Liver (tissue), 9 donors: ENCODE measurements around the gene HDGFL1. TPM values are rescaled to one million over a fixed set of nuclear protein-coding genes. Genes with fewer than 3 reads are reported as not detected.

Source experiments
- DNase-seq: peaks from one replicate; pipeline ENCODE4 v3.0.0-alpha.2; 2017; ENCODE audit warnings: low spot score
- H3K27ac ChIP-seq, 2 donors: one replicate each; pipeline ENCODE4 v1.7.0; 2013; ENCODE audit warnings: inconsistent platforms in 2 of 2, low read length in 2 of 2, control low read depth in 1 of 2, low read depth in 1 of 2, mild to moderate bottlenecking in 1 of 2
- H3K27me3 ChIP-seq, 4 donors: one replicate each; pipeline versions ENCODE4 v1.6.1 to v1.7.0; 2013; ENCODE audit warnings: low read length in 3 of 4, inconsistent platforms in 1 of 4, mild to moderate bottlenecking in 1 of 4, moderate library complexity in 1 of 4; ENCODE audit not compliant: control insufficient read depth in 4 of 4, insufficient read depth in 4 of 4
- H3K36me3 ChIP-seq, 4 donors: one replicate each; pipeline versions ENCODE4 v1.6.1 to v1.7.0; 2013; ENCODE audit warnings: low read length in 3 of 4, mild to moderate bottlenecking in 3 of 4, low read depth in 1 of 4, moderate library complexity in 1 of 4; ENCODE audit not compliant: control insufficient read depth in 4 of 4, insufficient read depth in 3 of 4
- H3K4me1 ChIP-seq, 4 donors: one replicate each; pipeline versions ENCODE4 v1.6.1 to v1.7.0; 2013; ENCODE audit warnings: low read length in 3 of 4, mild to moderate bottlenecking in 3 of 4, moderate library complexity in 1 of 4; ENCODE audit not compliant: control insufficient read depth in 4 of 4, insufficient read depth in 4 of 4
- H3K4me3 ChIP-seq, 3 donors: one replicate each; pipeline versions ENCODE4 v1.6.1 to v1.7.0; 2013; ENCODE audit warnings: low read length in 3 of 3, control low read depth in 1 of 3, low read depth in 1 of 3, mild to moderate bottlenecking in 1 of 3
- H3K9ac ChIP-seq, 2 donors: one replicate each; pipeline ENCODE4 v1.7.0; 2013; ENCODE audit warnings: low read length in 2 of 2, mild to moderate bottlenecking in 2 of 2, moderate library complexity in 2 of 2, control low read depth in 1 of 2, low read depth in 1 of 2
- H3K9me3 ChIP-seq, 4 donors: one replicate each; pipeline versions ENCODE4 v1.6.1 to v1.7.0; 2013; ENCODE audit warnings: low read length in 3 of 4; ENCODE audit not compliant: control insufficient read depth in 4 of 4
- ATF3 ChIP-seq: IDR thresholded peaks from 2 replicates; pipeline ENCODE4 v1.6.1; 2016; ENCODE audit warnings: antibody characterized with exemption
- CTCF ChIP-seq: fragments of 150-350 bp; IDR thresholded peaks from 2 replicates; pipeline ENCODE4 v1.5.1; 2017; ENCODE audit warnings: improper control_type of control experiment, low read depth, low read length; ENCODE audit not compliant: missing input control
- EGR1 ChIP-seq, 2 donors: IDR thresholded peaks; 2 replicates each; pipeline ENCODE4 v1.6.1; 2016 to 2018; ENCODE audit warnings: antibody characterized with exemption in 2 of 2, low read depth in 2 of 2
- FOXA1 ChIP-seq: IDR thresholded peaks from 2 replicates; pipeline ENCODE4 v1.6.1; 2016; ENCODE audit warnings: antibody characterized with exemption
- FOXA2 ChIP-seq: IDR thresholded peaks from 2 replicates; pipeline ENCODE4 v1.6.1; 2016; ENCODE audit warnings: antibody characterized with exemption
- GABPA ChIP-seq, 2 donors: IDR thresholded peaks in 1 of 2; conservative IDR thresholded peaks in 1 of 2; 2 replicates each; pipeline ENCODE4 v1.6.1; 2016; ENCODE audit warnings: antibody characterized with exemption in 2 of 2, mild to moderate bottlenecking in 1 of 2, moderate library complexity in 1 of 2
- HNF4A ChIP-seq, 2 donors: conservative IDR thresholded peaks; 2 replicates each; pipeline ENCODE4 v1.6.1; 2016; ENCODE audit warnings: antibody characterized with exemption in 2 of 2, mild to moderate bottlenecking in 2 of 2
- HNF4G ChIP-seq: IDR thresholded peaks from 2 replicates; pipeline ENCODE4 v1.6.1; 2016; ENCODE audit warnings: antibody characterized with exemption
- JUND ChIP-seq, 2 donors: IDR thresholded peaks; 2 replicates each; pipeline ENCODE4 v1.6.1; 2016; ENCODE audit warnings: antibody characterized with exemption in 2 of 2
- MAX ChIP-seq: IDR thresholded peaks from 2 replicates; pipeline ENCODE4 v1.6.1; 2016; ENCODE audit warnings: antibody characterized with exemption
- NR2F2 ChIP-seq: IDR thresholded peaks from 2 replicates; pipeline ENCODE4 v1.6.1; 2016; ENCODE audit warnings: antibody characterized with exemption
- RAD21 ChIP-seq, 2 donors: IDR thresholded peaks; 2 replicates each; pipeline ENCODE4 v1.6.1; 2016; ENCODE audit warnings: antibody characterized with exemption in 2 of 2, mild to moderate bottlenecking in 2 of 2
- REST ChIP-seq: IDR thresholded peaks from 2 replicates; pipeline ENCODE4 v1.6.1; 2016; ENCODE audit warnings: antibody characterized with exemption, mild to moderate bottlenecking
- RXRA ChIP-seq, 2 donors: IDR thresholded peaks; 2 replicates each; pipeline ENCODE4 v1.6.1; 2017 to 2018; ENCODE audit warnings: antibody characterized with exemption in 2 of 2, mild to moderate bottlenecking in 1 of 2
- SP1 ChIP-seq: IDR thresholded peaks from 2 replicates; pipeline ENCODE4 v1.6.1; 2018; ENCODE audit warnings: antibody characterized with exemption, mild to moderate bottlenecking
- TAF1 ChIP-seq: conservative IDR thresholded peaks from 2 replicates; pipeline ENCODE4 v1.6.1; 2016; ENCODE audit warnings: antibody characterized with exemption, mild to moderate bottlenecking
- YY1 ChIP-seq: IDR thresholded peaks from 2 replicates; pipeline ENCODE4 v1.6.1; 2016; ENCODE audit warnings: antibody characterized with exemption, mild to moderate bottlenecking
- ZBTB33 ChIP-seq: IDR thresholded peaks from 2 replicates; pipeline ENCODE4 v1.6.1; 2016; ENCODE audit warnings: antibody characterized with exemption
- WGBS: extraction: QIAGEN DNeasy Blood & Tissue Kit; methylation state at CpG from one replicate; pipeline ENCODE4 v1.1.7; 2013; 5-methylcytosine and 5-hydroxymethylcytosine counted together
- polyA plus RNA-seq, 2 donors: library from polyadenylated mRNA; stranded (reverse) in 1 of 2; unstranded in 1 of 2; fragments of 200-250 nt in 1 of 2; fragments of >200 nt in 1 of 2; fragmentation: Nextera tagmentation in 1 of 2; extraction: Ambion mirVana in 1 of 2; gene quantifications; one replicate each; pipeline versions ENCODE4 v1.2.1 to v1.2.3, GENCODE V29; 2013 to 2015
- total RNA-seq, 2 donors: library from RNA; depleted of rRNA; stranded (reverse); fragments of >200 nt; gene quantifications; one replicate each; pipeline ENCODE4 v1.2.3, GENCODE V29; 2014
- donor health status: healthy.
- donor health status: healthy.
- donor health status: healthy.
- donor health status: healthy.
- donor health status: healthy.

Gene HDGFL1
- total RNA-seq (not detected), polyA plus RNA-seq (not detected)

GRCh38 chr6:22569281-22570184 is at the start of gene HDGFL1:
Gene HDGFL1 (plus strand): TSS chr6:22569566. CDS start chr6:22569576, 10 bp downstream.
- Histone ChIP-seq H3K4me3 (no peak within 1 kb of the TSS), H3K27ac (no peak within 1 kb of the TSS), H3K4me1 (no peaks in the 10 kb centered on the region), H3K9me3 (no peaks in the 10 kb centered on the region), H3K9ac (no peak within 1 kb of the TSS), H3K36me3 (no peaks in the 10 kb centered on the region), H3K27me3 (no peaks in the 10 kb centered on the region)
- no peak for DNase-seq
- 92% methylated on average over 89 of the region's 89 CpGs for WGBS
- TF ChIP-seq MAX (no peak), RAD21 (IDR thresholded peaks at IDR 0.05) (no peak), RXRA (IDR thresholded peaks at IDR 0.05) (no peak), GABPA (IDR thresholded peaks at IDR 0.05 in 1 of 2, conservative IDR thresholded peaks at IDR 0.05 in 1 of 2) (no peak), EGR1 (IDR thresholded peaks at IDR 0.05; ENCODE audit: low read depth in 2 of 2) (no peak), SP1 (no peak), FOXA1 (no peak), TAF1 (no peak), HNF4A (conservative IDR thresholded peaks at IDR 0.05) (no peak), YY1 (no peak), REST (no peak), JUND (IDR thresholded peaks at IDR 0.05) (no peak), ZBTB33 (no peak), ATF3 (no peak), CTCF (no peak), HNF4G (no peak), FOXA2 (no peak), NR2F2 (no peak)
